Motor neuron (in vitro differentiated cells): Measurements from ENCODE around the gene IFT81. TPM values are rescaled to one million over a fixed set of nuclear protein-coding genes. Genes with fewer than 3 reads are reported as not detected.

Source experiments
- ATAC-seq, 8 experiments: fragments of 200-7000 bp; cut with Tn5 transposase; replicated peaks in 6 of 8; 2 replicates each; pipeline ENCODE4 v1.8.0; 2021; ENCODE audit warnings: mild to moderate bottlenecking in 8 of 8, moderate library complexity in 8 of 8
- H3K27ac ChIP-seq, 2 donors: fragments of 250-450 bp; sonication (Bioruptor Pico); 2 replicates each; pipeline ENCODE4 v1.9.0; 2021; ENCODE audit warnings: antibody characterized with exemption in 2 of 2, mild to moderate bottlenecking in 2 of 2, moderate library complexity in 1 of 2
- H3K4me1 ChIP-seq, 2 donors: fragments of 250-450 bp; sonication (Bioruptor Pico); replicated peaks in 1 of 2; 2 replicates each; pipeline ENCODE4 v1.6.1; 2021; ENCODE audit warnings: antibody characterized with exemption in 2 of 2, mild to moderate bottlenecking in 2 of 2, moderate library complexity in 1 of 2
- H3K4me3 ChIP-seq, 5 donors: fragments of 250-450 bp; sonication (Bioruptor Pico); 2 replicates each; pipeline ENCODE4 v1.9.0; 2021; ENCODE audit warnings: antibody characterized with exemption in 5 of 5, mild to moderate bottlenecking in 5 of 5, moderate library complexity in 4 of 5
- WGBS, 10 experiments: fragments of 450-650 bp; shearing (Covaris generic); methylation state at CpG; one replicate each; pipeline ENCODE4 v1.0.0; 2022; 5-methylcytosine and 5-hydroxymethylcytosine counted together
- in situ Hi-C, 9 experiments: fragments of 400-800 bp; cut with MboI; loops; one replicate each; pipeline ENCODE4 v1.15.0; 2021; ENCODE audit warnings: low sequenced_read_pairs in 9 of 9, low pct_unique_long_range_greater_than_20kb in 2 of 9; ENCODE audit not compliant: unreplicated experiment in 9 of 9
- total RNA-seq, 8 experiments: library from RNA; unstranded; fragments of 300-600 nt; gene quantifications; 2 replicates each; pipeline versions ENCODE4 v1.2.3 to v1.2.4, GENCODE V29; 2022

The IFT81 gene
- total RNA-seq, 8 experiments from 2014 or later = 5.3 to 51.5 (median 33.7) TPM

GRCh38 chr12:110093631-110094311 is 30.4 kb upstream of the IFT81 start:
- no peaks in the 10 kb centered on the region for H3K4me1 ChIP-seq
- 11 to 100% (median 78%) methylated on average over 1 to 6 of the region's 7 CpGs; no CpG with 5 or more reads in 1 of the 10 experiments for WGBS, 10 experiments
- no peak for ATAC-seq
- in situ Hi-C loops = loop anchor here in 2 of 9 experiments (25.0 kb wide), 1 partner anchor 344 kb away; no protein-coding TSS in a partner anchor
- H3K27ac ChIP-seq = no peak overlapping the region
- H3K4me3 ChIP-seq = no peak overlapping the region

- H3K4me3 ChIP-seq = no peak overlapping the region
- peaks cover 3% of the 10 kb centered on the region in 2 donors for H3K4me1 ChIP-seq
- in situ Hi-C loops = loop anchor here in 6 of 9 experiments (10.0 to 25.0 kb wide), 2 partner anchors 124 to 337 kb away; no protein-coding TSS in a partner anchor
- H3K27ac ChIP-seq = no peak overlapping the region
- peak; percentile 79 to 92 (median 88) for ATAC-seq
- WGBS, 10 experiments = 13 to 80% (median 62%) methylated on average over 1 to 8 of the region's 8 CpGs
Measured at GRCh38 chr12:110100315-110100970, 23.7 kb upstream of the IFT81 start.

- 70 to 95% (median 80%) methylated on average over 1 to 3 of the region's 3 CpGs; no CpG with 5 or more reads in 5 of the 10 experiments for WGBS, 10 experiments
- Histone ChIP-seq H3K4me3 (no peak overlapping the region), H3K4me1 (peaks cover 3 to 8% of the 10 kb centered on the region in 2 donors), H3K27ac (no peak overlapping the region)
- in situ Hi-C loops = loop anchor here in 6 of 9 experiments (10.0 to 25.0 kb wide), 2 partner anchors 123 to 335 kb away; no protein-coding TSS in a partner anchor
- peak in 5 of 8 experiments; percentile 41 to 65 (median 48) for ATAC-seq
Measured at GRCh38 chr12:110102255-110102654, 21.9 kb upstream of the IFT81 start.

- WGBS, 10 experiments = 32 to 100% (median 88%) methylated on average over 2 to 10 of the region's 14 CpGs
- H3K4me3 ChIP-seq = no peak overlapping the region
- in situ Hi-C loops = loop anchor here in 6 of 9 experiments (10.0 to 25.0 kb wide), 2 partner anchors 120 to 333 kb away; no protein-coding TSS in a partner anchor
- peaks cover 11 to 15% of the 10 kb centered on the region in 2 donors for H3K4me1 ChIP-seq
- ATAC-seq = no peak
- no peak overlapping the region for H3K27ac ChIP-seq
Measured at GRCh38 chr12:110104188-110105094, 19.7 kb upstream of the IFT81 start.

- no peak overlapping the region for H3K27ac ChIP-seq
- H3K4me1 ChIP-seq = peaks cover 11 to 15% of the 10 kb centered on the region in 2 donors
- no peak overlapping the region for H3K4me3 ChIP-seq
- in situ Hi-C loops = loop anchor here in 6 of 9 experiments (10.0 to 25.0 kb wide), 2 partner anchors 120 to 332 kb away; no protein-coding TSS in a partner anchor
- 43 to 100% (median 67%) methylated on average over 1 of the region's 1 CpG; no CpG with 5 or more reads in 5 of the 10 experiments for WGBS, 10 experiments
- no peak for ATAC-seq
Measured at GRCh38 chr12:110105159-110105558, 19.0 kb upstream of the IFT81 start.

- peaks cover 8 to 12% of the 10 kb centered on the region in 2 donors for H3K4me1 ChIP-seq
- H3K4me3 ChIP-seq = no peak overlapping the region
- WGBS, 10 experiments = 10 to 83% (median 43%) methylated on average over 1 to 2 of the region's 2 CpGs; no CpG with 5 or more reads in 3 of the 10 experiments
- peak in 1 of 8 experiments; percentile 26 for ATAC-seq
- in situ Hi-C loops = loop anchor here in 6 of 9 experiments (10.0 to 25.0 kb wide), 2 partner anchors 119 to 331 kb away; no protein-coding TSS in a partner anchor
- no peak overlapping the region for H3K27ac ChIP-seq
Measured at GRCh38 chr12:110105986-110106385, 18.2 kb upstream of the IFT81 start.

GRCh38 chr12:110107369-110108281 is 16.5 kb upstream of the IFT81 start:
- in situ Hi-C loops = loop anchor here in 6 of 9 experiments (10.0 to 25.0 kb wide), 2 partner anchors 117 to 330 kb away; no protein-coding TSS in a partner anchor
- ATAC-seq = peak in 1 of 8 experiments; percentile 24
- no peak overlapping the region for H3K4me3 ChIP-seq

GRCh38 chr12:110108309-110109036 is 15.7 kb upstream of the IFT81 start:
- peaks cover 8 to 12% of the 10 kb centered on the region in 2 donors for H3K4me1 ChIP-seq
- H3K27ac ChIP-seq = no peak overlapping the region
- H3K4me3 ChIP-seq = no peak overlapping the region
- in situ Hi-C loops = loop anchor here in 6 of 9 experiments (10.0 to 25.0 kb wide), 2 partner anchors 116 to 329 kb away; no protein-coding TSS in a partner anchor
- 77 to 100% (median 92%) methylated on average over 1 to 7 of the region's 8 CpGs for WGBS, 10 experiments
- no peak for ATAC-seq

More at GRCh38 chr12:110107369-110108281, 16.5 kb upstream of the IFT81 start:
- no peak overlapping the region for H3K27ac ChIP-seq
- 64 to 95% (median 82%) methylated on average over 2 to 12 of the region's 14 CpGs; no CpG with 5 or more reads in 2 of the 10 experiments for WGBS, 10 experiments
- peaks cover 8 to 12% of the 10 kb centered on the region in 2 donors for H3K4me1 ChIP-seq

- H3K27ac ChIP-seq = no peak overlapping the region
- WGBS, 10 experiments = 5 to 65% (median 40%) methylated on average over 2 to 9 of the region's 13 CpGs; no CpG with 5 or more reads in 1 of the 10 experiments
- in situ Hi-C loops = loop anchor here in 6 of 9 experiments (10.0 to 25.0 kb wide), 2 partner anchors 116 to 328 kb away; no protein-coding TSS in a partner anchor
- H3K4me3 ChIP-seq = no peak overlapping the region
- H3K4me1 ChIP-seq = peaks cover 8 to 12% of the 10 kb centered on the region in 2 donors
- peak; percentile 35 to 81 (median 47) for ATAC-seq
Measured at GRCh38 chr12:110109037-110109836, 14.9 kb upstream of the IFT81 start.

GRCh38 chr12:110109837-110110535 is 14.2 kb upstream of the IFT81 start:
- H3K4me1 ChIP-seq = peaks cover 8 to 12% of the 10 kb centered on the region in 2 donors
- WGBS, 10 experiments = 40 to 100% (median 83%) methylated on average over 1 to 2 of the region's 2 CpGs; no CpG with 5 or more reads in 3 of the 10 experiments
- H3K27ac ChIP-seq = no peak overlapping the region
- ATAC-seq = no peak
- in situ Hi-C loops = loop anchor here in 6 of 9 experiments (10.0 to 25.0 kb wide), 2 partner anchors 115 to 327 kb away; no protein-coding TSS in a partner anchor
- no peak overlapping the region for H3K4me3 ChIP-seq
